Heart left ventricle (tissue), 16 donors: Measurements from ENCODE around the gene GPC2. TPM values are rescaled to one million over a fixed set of nuclear protein-coding genes. Genes with fewer than 3 reads are reported as not detected.

Experiments
- ATAC-seq, 4 donors: fragments of 200-7000 bp; cut with Tn5 transposase; one replicate each; pipeline ENCODE4 v1.9.1; 2020 to 2022; ENCODE audit warnings: moderate library complexity in 4 of 4, mild to moderate bottlenecking in 3 of 4, moderate number of reproducible peaks in 1 of 4
- DNase-seq, 5 donors: peaks; one replicate each; pipeline ENCODE4 v3.0.0-alpha.2; 2020
- H3K27ac ChIP-seq, 12 donors: fragments of 200-600 bp; sonication (generic) in 4 of 12; one replicate each; pipeline versions ENCODE4 v1.5.0 to v1.8.0; 2016 to 2022; ENCODE audit warnings: mild to moderate bottlenecking in 2 of 12
- H3K27me3 ChIP-seq, 9 donors: fragments of 200-600 bp; sonication (generic) in 2 of 9; one replicate each; pipeline versions ENCODE4 v1.5.1 to v1.8.0; 2016 to 2022; ENCODE audit warnings: mild to moderate bottlenecking in 3 of 9
- H3K36me3 ChIP-seq, 9 donors: fragments of 200-600 bp; sonication (generic) in 2 of 9; one replicate each; pipeline versions ENCODE4 v1.5.0 to v1.8.0; 2018 to 2022; ENCODE audit warnings: mild to moderate bottlenecking in 2 of 9
- H3K4me1 ChIP-seq, 12 donors: fragments of 200-600 bp; sonication (generic) in 4 of 12; one replicate each; pipeline versions ENCODE4 v1.5.0 to v1.8.0; 2016 to 2022; ENCODE audit warnings: mild to moderate bottlenecking in 3 of 12
- H3K4me3 ChIP-seq, 12 donors: fragments of 200-600 bp; sonication (generic) in 4 of 12; one replicate each; pipeline versions ENCODE4 v1.5.0 to v1.8.0; 2017 to 2022; ENCODE audit warnings: mild to moderate bottlenecking in 9 of 12, moderate library complexity in 4 of 12
- H3K9me3 ChIP-seq, 12 donors: fragments of 200-600 bp; sonication (generic) in 4 of 12; one replicate each; pipeline versions ENCODE4 v1.5.0 to v1.8.0; 2016 to 2022; ENCODE audit warnings: mild to moderate bottlenecking in 1 of 12
- CTCF ChIP-seq, 12 donors: fragments of 200-600 bp; sonication (generic) in 4 of 12; IDR thresholded peaks; one replicate each; pipeline versions ENCODE4 v1.5.0 to v1.8.0; 2018 to 2022; ENCODE audit warnings: antibody characterized with exemption in 12 of 12, mild to moderate bottlenecking in 5 of 12
- POLR2A ChIP-seq, 2 donors: fragments of 450-650 bp; IDR thresholded peaks; one replicate each; pipeline ENCODE4 v1.6.1; 2017; ENCODE audit warnings: antibody characterized with exemption in 2 of 2, mild to moderate bottlenecking in 2 of 2, moderate library complexity in 2 of 2
- WGBS, 4 donors: extraction: QIAGEN DNeasy Blood & Tissue Kit in 2 of 4; methylation state at CpG; one replicate each; pipeline versions ENCODE4 v1.1.5 to v1.1.7; 2013 to 2018; 5-methylcytosine and 5-hydroxymethylcytosine counted together
- intact Hi-C, 10 donors: fragments of 100-400 bp; cut with DNase I; formaldehyde crosslinking; loops; one replicate each; pipeline versions ENCODE4 v1.11.1 to v1.14.2; 2022
- polyA plus RNA-seq, 2 donors: library from polyadenylated mRNA; stranded (reverse); fragments of 200-250 nt; gene quantifications; one replicate each; pipeline ENCODE4 v1.2.3, GENCODE V29; 2013
- total RNA-seq, 9 donors: library from RNA; depleted of rRNA in 2 of 9; stranded (reverse); fragments of >200 nt in 2 of 9; fragmentation: NEBNext Ultra II Directional in 3 of 9; extraction: Animal tissue kit (Norgen Biotek cat#: 25700) in 3 of 9; gene quantifications; one replicate each; pipeline versions ENCODE4 v1.1.0 to v1.2.4, GENCODE V29; 2016 to 2023
- donor health status: ischemic (EF 13 %, LVEDD 7.1; RV severe dilation, severe dysfunction).
- donor health status: healthy with polysubstance abuse.
- donor health status: DM: no; HTN: yes; CAD: no.
- donor health status: DM: no; HTN: no; CAD: no.
- donor health status: ischemic (EF 25% LVEDD 6.9; RV normal size, moderate dysfunction).
- donor health status: ischemic (EF 25% LVEDD 5.7; RV mildly dilated, moderate dysfunction).
- donor health status: healthy.
- donor health status: DM: yes; HTN: yes; CAD: no.
- donor health status: ischemic (EF 35%, LVEDD 5.7; RV mildly dilated, moderate dysfunction).
- donor health status: nonischemic (EF 11% LVEDD 7.7; RV severe dilation, severe dysfunction).
- donor health status: DM: yes; HTN: yes; CAD: no.
- donor health status: PGD.
- donor health status: ischemic (EF 29% LVEDD 5.4; RV normal size, mild dysfunction).
- donor health status: nonischemic (EF 23%, LVEDD 6.1; RV moderate dilation, normal function).

GPC2 gene
- total and polyA plus RNA-seq, 11 donors: 0.27 to 1.1 (median 0.50) TPM; not detected in 2

- H3K4me3 ChIP-seq: peak overlapping the region in 3 of 12 donors; percentile 55 to 67 (median 56)
- no peaks in the 10 kb centered on the region for H3K36me3 ChIP-seq
- TF ChIP-seq CTCF (IDR thresholded peaks at IDR 0.05): no peak
- no peak for TF ChIP-seq POLR2A (IDR thresholded peaks at IDR 0.05)
- intact Hi-C loops: no loop called here
- H3K27ac ChIP-seq: peak overlapping the region in 6 of 12 donors; percentile 61 to 85 (median 74)
- H3K9me3 ChIP-seq: no peaks in the 10 kb centered on the region
- ATAC-seq (no peak), DNase-seq (no peak)
- 88 to 91% (median 90%) methylated on average over 11 of the region's 11 CpGs for WGBS, 4 donors
- peaks cover 0 to 48% (median 15%) of the 10 kb centered on the region in 9 donors for H3K27me3 ChIP-seq
- H3K4me1 ChIP-seq: peaks cover 0 to 43% (median 12%) of the 10 kb centered on the region in 12 donors
These were observed 7.9 kb downstream of the GPC2 start for GRCh38 chr7:100169147-100169850.

- peak overlapping the region; percentile 22 to 69 (median 54) for H3K4me3 ChIP-seq
- peaks cover 0 to 43% (median 12%) of the 10 kb centered on the region in 12 donors for H3K4me1 ChIP-seq
- no peaks in the 10 kb centered on the region for H3K9me3 ChIP-seq
- no peaks in the 10 kb centered on the region for H3K36me3 ChIP-seq
- ATAC-seq (peak in 3 of 4 donors; percentile 16 to 34 (median 29)), DNase-seq (peak in 1 of 5 donors; percentile 44)
- intact Hi-C loops: no loop called here
- TF ChIP-seq POLR2A (IDR thresholded peaks at IDR 0.05) (no peak), CTCF (IDR thresholded peaks at IDR 0.05) (no peak)
- peaks cover 0 to 46% (median 15%) of the 10 kb centered on the region in 9 donors for H3K27me3 ChIP-seq
- WGBS, 4 donors: 1 to 3% (median 2%) methylated on average over 10 to 11 of the region's 11 CpGs
- H3K27ac ChIP-seq: peak overlapping the region; percentile 34 to 85 (median 67)
These were observed 9.3 kb downstream of the GPC2 start for GRCh38 chr7:100167912-100168323.

- peak overlapping the region in 5 of 12 donors; percentile 4 to 78 (median 73) for H3K27ac ChIP-seq
These were observed 9.9 kb downstream of the GPC2 start for GRCh38 chr7:100166970-100167911.

More at GRCh38 chr7:100166970-100167911, 9.9 kb downstream of the GPC2 start:
- DNase-seq: no peak
- TF ChIP-seq POLR2A (IDR thresholded peaks at IDR 0.05) (no peak), CTCF (IDR thresholded peaks at IDR 0.05) (no peak)
- H3K4me3 ChIP-seq: peak overlapping the region in 9 of 12 donors; percentile 43 to 69 (median 56)
- no peaks in the 10 kb centered on the region for H3K36me3 ChIP-seq
- H3K27me3 ChIP-seq: peaks cover 0 to 39% (median 15%) of the 10 kb centered on the region in 9 donors
- H3K4me1 ChIP-seq: peaks cover 0 to 43% (median 12%) of the 10 kb centered on the region in 12 donors
- ATAC-seq: peak in 1 of 4 donors; percentile 9
- 31 to 53% (median 46%) methylated on average over 14 of the region's 14 CpGs for WGBS, 4 donors
- intact Hi-C loops: no loop called here
- H3K9me3 ChIP-seq: no peaks in the 10 kb centered on the region
